Tibial artery (tissue), 4 donors: ENCODE data around the gene ZNF580.

ENCODE experiments used
- DNase-seq, 2 donors: peaks; one replicate each; pipeline ENCODE4 v3.0.0-alpha.2; 2019
- H3K27ac ChIP-seq, 2 donors: fragments of 200-600 bp; sonication (generic) in 1 of 2; 1 replicate in 1 of 2; 2 replicates in 1 of 2; pipeline ENCODE4 v1.5.1; 2018 to 2019; ENCODE audit warnings: mild to moderate bottlenecking in 1 of 2
- H3K27me3 ChIP-seq, 2 donors: fragments of 200-600 bp; sonication (generic) in 1 of 2; one replicate each; pipeline versions ENCODE4 v1.5.1 to v1.6.0; 2016 to 2019
- H3K36me3 ChIP-seq, 3 donors: fragments of 200-600 bp; sonication (generic) in 2 of 3; one replicate each; pipeline ENCODE4 v1.5.1; 2016 to 2019; ENCODE audit warnings: mild to moderate bottlenecking in 2 of 3
- H3K4me1 ChIP-seq, 4 donors: fragments of 200-600 bp; sonication (generic) in 2 of 4; 1 replicate in 3 of 4; 2 replicates in 1 of 4; pipeline ENCODE4 v1.5.1; 2016 to 2019
- H3K4me3 ChIP-seq, 2 donors: fragments of 200-600 bp; sonication (generic) in 1 of 2; 1 replicate in 1 of 2; 2 replicates in 1 of 2; pipeline ENCODE4 v1.5.1; 2018 to 2019; ENCODE audit warnings: mild to moderate bottlenecking in 2 of 2
- H3K9me3 ChIP-seq, 3 donors: fragments of 200-600 bp; sonication (generic) in 1 of 3; one replicate each; pipeline ENCODE4 v1.5.1; 2016 to 2019
- intact Hi-C: fragments of 100-400 bp; cut with DNase I; formaldehyde crosslinking; loops from one replicate; pipeline ENCODE4 v1.15.0; 2023; ENCODE audit warnings: low total_unique reads
- TF ChIP-seq, protein P1 (sequence below), 2 experiments: fragments of 200-600 bp in 1 of 2; fragments of 450-650 bp in 1 of 2; IDR thresholded peaks; one replicate each; pipeline ENCODE4 v1.5.1; 2017 to 2019; ENCODE audit warnings: antibody characterized with exemption in 2 of 2, mild to moderate bottlenecking in 1 of 2, moderate library complexity in 1 of 2

ZNF580 gene, protein sequence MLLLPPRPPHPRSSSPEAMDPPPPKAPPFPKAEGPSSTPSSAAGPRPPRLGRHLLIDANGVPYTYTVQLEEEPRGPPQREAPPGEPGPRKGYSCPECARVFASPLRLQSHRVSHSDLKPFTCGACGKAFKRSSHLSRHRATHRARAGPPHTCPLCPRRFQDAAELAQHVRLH

DNA sequence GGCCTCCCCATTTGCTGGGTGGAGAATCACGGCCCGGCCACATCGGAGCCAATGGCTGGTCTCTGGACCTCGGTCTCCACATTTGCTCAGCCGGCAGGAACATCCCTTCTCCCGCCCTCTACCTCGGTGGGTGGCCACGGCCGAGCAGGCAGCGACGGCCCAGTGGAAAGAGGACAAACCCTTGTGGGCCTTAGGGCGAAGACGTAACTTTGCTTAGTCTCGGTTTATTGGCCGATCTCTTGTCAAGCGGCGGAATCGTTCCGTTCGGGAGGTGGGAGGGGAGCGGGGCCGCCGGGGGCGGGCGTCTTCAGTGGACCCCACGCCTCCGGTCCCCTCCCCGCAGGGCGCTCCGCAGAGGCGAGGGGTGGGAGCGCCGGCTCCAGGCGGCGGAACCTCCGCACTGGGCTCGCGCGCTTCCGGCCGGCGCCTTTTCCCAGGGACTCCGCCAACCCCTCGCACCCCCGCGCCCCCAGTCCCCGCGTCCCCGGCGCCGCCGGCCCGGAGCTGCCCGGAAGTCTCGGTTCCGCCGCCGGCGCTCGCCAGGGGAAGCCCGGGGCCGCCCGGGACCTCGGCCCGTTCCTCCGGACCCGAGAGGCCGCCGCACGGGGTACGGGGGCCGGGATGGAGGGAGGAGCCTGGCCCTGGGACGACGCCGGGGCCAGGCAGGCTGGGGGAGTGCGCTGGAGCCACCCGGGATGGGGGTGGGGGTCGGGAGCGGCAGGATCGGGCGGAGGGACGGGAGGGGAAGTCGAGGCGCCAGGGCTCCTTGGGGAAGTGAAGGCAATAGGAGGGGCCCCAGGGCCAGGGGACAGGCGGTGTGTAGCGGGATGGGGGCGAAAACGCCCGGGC lies at the start of gene ZNF580:
TSS of gene ZNF580 (plus strand) at position 426 of the 849 bp plus-strand sequence. CDS start 1,507 bp downstream, outside the sequence.
- Histone ChIP-seq H3K27ac (peak within 1 kb of the TSS; percentile 92 to 95), H3K4me1 (peaks cover 5 to 88% (median 66%) of the 10 kb centered on the region in 4 donors), H3K4me3 (peak within 1 kb of the TSS; percentile 86 to 92), H3K36me3 (peaks cover 0 to 19% (median 10%) of the 10 kb centered on the region in 3 donors), H3K27me3 (no peaks in the 10 kb centered on the region), H3K9me3 (no peaks in the 10 kb centered on the region)
- TF ChIP-seq, protein P1, sequence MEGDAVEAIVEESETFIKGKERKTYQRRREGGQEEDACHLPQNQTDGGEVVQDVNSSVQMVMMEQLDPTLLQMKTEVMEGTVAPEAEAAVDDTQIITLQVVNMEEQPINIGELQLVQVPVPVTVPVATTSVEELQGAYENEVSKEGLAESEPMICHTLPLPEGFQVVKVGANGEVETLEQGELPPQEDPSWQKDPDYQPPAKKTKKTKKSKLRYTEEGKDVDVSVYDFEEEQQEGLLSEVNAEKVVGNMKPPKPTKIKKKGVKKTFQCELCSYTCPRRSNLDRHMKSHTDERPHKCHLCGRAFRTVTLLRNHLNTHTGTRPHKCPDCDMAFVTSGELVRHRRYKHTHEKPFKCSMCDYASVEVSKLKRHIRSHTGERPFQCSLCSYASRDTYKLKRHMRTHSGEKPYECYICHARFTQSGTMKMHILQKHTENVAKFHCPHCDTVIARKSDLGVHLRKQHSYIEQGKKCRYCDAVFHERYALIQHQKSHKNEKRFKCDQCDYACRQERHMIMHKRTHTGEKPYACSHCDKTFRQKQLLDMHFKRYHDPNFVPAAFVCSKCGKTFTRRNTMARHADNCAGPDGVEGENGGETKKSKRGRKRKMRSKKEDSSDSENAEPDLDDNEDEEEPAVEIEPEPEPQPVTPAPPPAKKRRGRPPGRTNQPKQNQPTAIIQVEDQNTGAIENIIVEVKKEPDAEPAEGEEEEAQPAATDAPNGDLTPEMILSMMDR (IDR thresholded peaks at IDR 0.05): no peak
- intact Hi-C loops: no loop called here
- peak in 1 of 2 donors; percentile 81 for DNase-seq

DNA sequence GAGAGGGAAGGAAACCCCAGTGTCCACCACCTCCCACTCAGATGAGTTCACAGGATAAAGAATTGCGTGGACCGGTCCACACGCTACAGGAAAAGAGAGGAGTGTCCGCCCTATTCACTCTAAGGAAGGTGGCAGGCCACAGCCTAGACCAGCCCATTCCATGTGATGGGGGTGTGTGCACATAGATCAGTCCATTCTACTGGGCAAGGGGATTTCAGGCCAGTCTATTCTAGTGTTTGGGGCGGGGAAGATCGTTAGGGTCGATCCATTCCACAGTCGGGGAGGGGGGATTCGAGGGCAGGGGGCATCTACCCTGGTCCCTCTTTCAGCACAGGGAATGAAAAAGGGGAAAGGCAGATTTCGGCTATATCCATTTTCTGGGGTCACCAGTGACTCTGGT lies 49.2 kb upstream of the ZNF580 start:
- no peak overlapping the region for H3K27ac ChIP-seq
- TF ChIP-seq, protein P1 (IDR thresholded peaks at IDR 0.05): no peak
- intact Hi-C loops: no loop called here
- H3K4me1 ChIP-seq: peaks cover 0 to 14% (median 7%) of the 10 kb centered on the region in 4 donors
- no peaks in the 10 kb centered on the region for H3K9me3 ChIP-seq
- peaks cover 0 to 48% (median 22%) of the 10 kb centered on the region in 3 donors for H3K36me3 ChIP-seq
- H3K27me3 ChIP-seq: peaks cover 0 to 21% of the 10 kb centered on the region in 2 donors
- H3K4me3 ChIP-seq: no peak overlapping the region
- no peak for DNase-seq

DNA sequence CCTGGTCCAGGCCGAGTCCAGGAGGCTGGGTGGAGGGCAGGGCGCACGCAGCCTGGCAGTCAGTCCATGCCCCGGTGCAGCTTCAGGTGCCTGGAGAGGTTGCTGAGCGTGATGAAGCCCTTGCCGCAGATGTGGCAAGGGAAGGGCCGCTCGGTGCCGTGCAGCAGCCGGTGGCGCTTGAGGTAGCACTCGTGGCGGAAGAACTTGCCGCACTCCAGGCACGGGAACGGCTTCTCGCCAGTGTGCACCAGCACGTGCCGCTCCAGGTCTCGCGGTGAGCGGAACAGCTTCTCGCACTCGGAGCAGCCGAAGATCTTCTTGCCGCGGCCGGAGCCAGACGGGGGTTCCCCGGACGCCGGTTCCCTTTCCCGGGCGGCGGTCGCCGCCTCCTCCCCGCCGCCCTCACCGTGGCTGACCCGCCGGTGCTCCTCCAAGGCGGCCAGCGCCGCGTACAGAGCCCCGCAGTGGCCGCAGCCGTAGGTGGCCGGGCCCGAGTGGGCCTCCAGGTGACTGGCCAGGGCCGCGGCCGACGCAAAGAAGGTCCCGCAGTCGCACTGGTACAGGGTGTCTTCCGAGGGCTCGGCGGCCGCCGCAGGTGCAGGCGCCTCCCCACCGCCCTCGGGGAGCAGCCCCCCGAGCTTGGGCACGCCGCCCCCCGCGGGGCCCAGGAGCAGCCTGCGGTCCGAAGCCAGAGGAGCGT lies 48.3 kb upstream of the ZNF580 start:
- no peak for DNase-seq
- Histone ChIP-seq H3K9me3 (no peaks in the 10 kb centered on the region), H3K4me3 (no peak overlapping the region), H3K27me3 (peaks cover 0 to 21% of the 10 kb centered on the region in 2 donors), H3K36me3 (peaks cover 0 to 58% (median 28%) of the 10 kb centered on the region in 3 donors), H3K27ac (no peak overlapping the region), H3K4me1 (peaks cover 0 to 4% (median 0%) of the 10 kb centered on the region in 4 donors)
- TF ChIP-seq, protein P1 (IDR thresholded peaks at IDR 0.05): no peak
- intact Hi-C loops: no loop called here

DNA sequence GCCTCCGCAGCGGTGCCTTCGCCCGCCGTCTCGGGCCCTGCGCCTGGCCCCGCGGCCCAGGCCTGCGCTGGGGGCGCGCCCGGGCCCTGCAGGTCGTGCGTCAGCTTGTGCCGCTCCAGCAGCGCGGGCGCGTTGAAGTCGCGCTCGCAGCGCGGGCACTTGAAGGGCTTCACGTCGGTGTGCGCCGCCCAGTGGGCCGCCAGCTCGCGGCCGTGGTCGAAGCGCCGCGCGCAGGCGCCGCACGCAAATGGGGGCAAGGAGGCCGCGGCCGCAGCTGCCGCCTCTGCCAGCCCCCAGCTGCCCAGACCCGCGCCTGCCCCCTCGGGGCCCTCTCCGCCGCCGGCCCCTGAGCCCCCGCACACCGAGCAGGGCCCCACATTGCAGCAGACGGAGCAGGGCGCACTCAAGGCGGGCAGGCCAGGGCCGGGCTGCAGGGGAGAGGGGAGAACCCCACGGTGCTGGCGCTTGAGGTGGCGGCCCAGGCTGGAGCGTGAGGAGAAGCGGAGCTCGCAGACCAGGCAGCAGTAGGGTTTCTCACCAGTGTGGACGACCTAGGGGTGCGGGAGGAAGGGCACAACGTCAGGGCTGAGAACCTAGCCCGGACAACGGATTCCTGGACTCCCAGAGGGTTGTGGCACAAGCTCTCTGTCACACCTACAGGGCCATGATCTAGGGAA lies 47.6 kb upstream of the ZNF580 start:
- intact Hi-C loops: no loop called here
- peaks cover 0 to 60% (median 28%) of the 10 kb centered on the region in 3 donors for H3K36me3 ChIP-seq
- DNase-seq: no peak
- H3K27me3 ChIP-seq: peaks cover 0 to 18% of the 10 kb centered on the region in 2 donors
- no peak overlapping the region for H3K4me3 ChIP-seq
- H3K4me1 ChIP-seq: no peaks in the 10 kb centered on the region
- TF ChIP-seq, protein P1 (IDR thresholded peaks at IDR 0.05): no peak
- no peaks in the 10 kb centered on the region for H3K9me3 ChIP-seq
- H3K27ac ChIP-seq: no peak overlapping the region

DNA sequence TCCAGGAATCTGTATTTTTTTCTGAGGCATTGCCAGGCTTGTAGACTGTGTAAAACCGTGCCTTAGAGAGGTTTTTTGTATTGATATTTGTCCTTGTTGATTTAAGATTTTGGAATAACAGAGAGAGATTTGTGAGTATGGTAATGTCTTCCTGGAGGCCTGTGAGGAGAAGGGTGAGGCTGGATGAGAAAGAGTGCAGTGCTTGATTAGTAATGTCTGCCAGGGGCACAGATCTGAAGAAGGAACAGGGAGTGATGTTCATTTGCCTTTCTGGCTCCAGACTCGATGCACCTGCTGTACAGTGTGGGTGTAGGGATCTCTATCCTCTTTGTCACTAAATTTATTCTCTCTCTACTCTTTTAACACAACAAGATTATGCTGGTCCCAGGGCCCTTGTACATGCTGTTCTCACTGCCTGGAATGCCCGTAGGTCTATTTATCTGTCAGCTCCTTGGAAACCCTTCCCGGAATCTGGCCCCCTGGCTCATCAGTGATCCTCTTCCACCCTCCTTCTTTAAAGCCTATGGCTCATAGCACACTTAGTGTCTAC lies 45.7 kb upstream of the ZNF580 start:
- Histone ChIP-seq H3K27me3 (peaks cover 0 to 11% of the 10 kb centered on the region in 2 donors), H3K4me1 (peaks cover 0 to 4% (median 0%) of the 10 kb centered on the region in 4 donors), H3K36me3 (peaks cover 0 to 60% (median 28%) of the 10 kb centered on the region in 3 donors), H3K4me3 (no peak overlapping the region), H3K27ac (no peak overlapping the region), H3K9me3 (no peaks in the 10 kb centered on the region)
- no peak for DNase-seq
- intact Hi-C loops: loop anchor here (5.0 kb wide), 1 partner anchor 37 kb away; no protein-coding TSS in a partner anchor
- TF ChIP-seq, protein P1 (IDR thresholded peaks at IDR 0.05): no peak
